ENCODE data around the gene SH2D2A. TPM values are rescaled to one million over a fixed set of nuclear protein-coding genes. Genes with fewer than 3 reads are reported as not detected.

Gene SH2D2A
- total RNA-seq, 4 donors from 2014 or later, result 0.78 to 7.2 (median 2.9) TPM; not detected in 1

GRCh38 chr1:156773607-156774006, 43.0 kb downstream of the SH2D2A start:
- no peak for DNase-seq (ENCODE audit: low spot score in 2 of 2)
- no peak for TF ChIP-seq EP300 (IDR thresholded peaks at IDR 0.05)
- no peak for TF ChIP-seq CTCF (IDR thresholded peaks at IDR 0.05)
- TF ChIP-seq POLR2A (IDR thresholded peaks at IDR 0.05), result no peak
- Histone ChIP-seq H3K27me3 (no peaks in the 10 kb centered on the region), H3K27ac (no peak overlapping the region), H3K4me3 (no peak overlapping the region), H3K4me1 (peaks cover 0 to 74% (median 38%) of the 10 kb centered on the region in 4 donors), H3K36me3 (peaks cover 0 to 10% (median 0%) of the 10 kb centered on the region in 3 donors), H3K9me3 (no peaks in the 10 kb centered on the region)
- WGBS, 2 donors, result 80 to 89% methylated on average over 3 of the region's 3 CpGs

GRCh38 chr1:156772728-156773497, 43.7 kb downstream of the SH2D2A start:
- H3K9me3 ChIP-seq, result no peaks in the 10 kb centered on the region
- no peaks in the 10 kb centered on the region for H3K27me3 ChIP-seq
- DNase-seq (ENCODE audit: low spot score in 2 of 2), result no peak
- 38 to 44% methylated on average over 9 of the region's 9 CpGs for WGBS, 2 donors
- H3K27ac ChIP-seq, result peak overlapping the region in 1 of 4 donors; percentile 22
- no peak for TF ChIP-seq CTCF (IDR thresholded peaks at IDR 0.05)
- TF ChIP-seq POLR2A (IDR thresholded peaks at IDR 0.05), result no peak
- peaks cover 0 to 78% (median 39%) of the 10 kb centered on the region in 4 donors for H3K4me1 ChIP-seq
- H3K36me3 ChIP-seq, result peaks cover 0 to 10% (median 0%) of the 10 kb centered on the region in 3 donors
- H3K4me3 ChIP-seq, result no peak overlapping the region

GRCh38 chr1:156772222-156772621, 44.4 kb downstream of the SH2D2A start:
- no peak overlapping the region for H3K4me3 ChIP-seq
- no peaks in the 10 kb centered on the region for H3K27me3 ChIP-seq
- TF ChIP-seq CTCF (IDR thresholded peaks at IDR 0.05), result peak in 1 of 5 experiments; percentile 11
- no peak for TF ChIP-seq POLR2A (IDR thresholded peaks at IDR 0.05)
- no peak overlapping the region for H3K27ac ChIP-seq
- H3K4me1 ChIP-seq, result peaks cover 0 to 72% (median 37%) of the 10 kb centered on the region in 4 donors
- H3K36me3 ChIP-seq, result peaks cover 0 to 10% (median 0%) of the 10 kb centered on the region in 3 donors
- H3K9me3 ChIP-seq, result no peaks in the 10 kb centered on the region
- 64 to 69% methylated on average over 3 of the region's 3 CpGs for WGBS, 2 donors
- no peak for DNase-seq (ENCODE audit: low spot score in 2 of 2)

- H3K4me1 ChIP-seq, result peaks cover 0 to 70% (median 44%) of the 10 kb centered on the region in 4 donors
- no peak for TF ChIP-seq POLR2A (IDR thresholded peaks at IDR 0.05)
- no peak for TF ChIP-seq EP300 (IDR thresholded peaks at IDR 0.05)
- no peak for TF ChIP-seq CTCF (IDR thresholded peaks at IDR 0.05)
- H3K9me3 ChIP-seq, result no peaks in the 10 kb centered on the region
- peaks cover 0 to 10% (median 0%) of the 10 kb centered on the region in 3 donors for H3K36me3 ChIP-seq
- H3K4me3 ChIP-seq, result peak overlapping the region; percentile 73 to 99 (median 90)
- no peaks in the 10 kb centered on the region for H3K27me3 ChIP-seq
- peak overlapping the region in 2 of 4 donors; percentile 91 to 97 for H3K27ac ChIP-seq
- no peak for DNase-seq (ENCODE audit: low spot score in 2 of 2)
- 21 to 28% methylated on average over 8 of the region's 8 CpGs for WGBS, 2 donors
Measured at GRCh38 chr1:156768610-156769295, 47.9 kb downstream of the SH2D2A start.

Data from tibial nerve (tissue), 4 donors.